Measurements from ENCODE around the gene SPARC.
"Not testable (repeated sequence)": the region's sequence is repeated elsewhere in the genome, so short reads cannot be mapped to it uniquely, and the experiment has no call there.

Gene SPARC, protein sequence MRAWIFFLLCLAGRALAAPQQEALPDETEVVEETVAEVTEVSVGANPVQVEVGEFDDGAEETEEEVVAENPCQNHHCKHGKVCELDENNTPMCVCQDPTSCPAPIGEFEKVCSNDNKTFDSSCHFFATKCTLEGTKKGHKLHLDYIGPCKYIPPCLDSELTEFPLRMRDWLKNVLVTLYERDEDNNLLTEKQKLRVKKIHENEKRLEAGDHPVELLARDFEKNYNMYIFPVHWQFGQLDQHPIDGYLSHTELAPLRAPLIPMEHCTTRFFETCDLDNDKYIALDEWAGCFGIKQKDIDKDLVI

DNA sequence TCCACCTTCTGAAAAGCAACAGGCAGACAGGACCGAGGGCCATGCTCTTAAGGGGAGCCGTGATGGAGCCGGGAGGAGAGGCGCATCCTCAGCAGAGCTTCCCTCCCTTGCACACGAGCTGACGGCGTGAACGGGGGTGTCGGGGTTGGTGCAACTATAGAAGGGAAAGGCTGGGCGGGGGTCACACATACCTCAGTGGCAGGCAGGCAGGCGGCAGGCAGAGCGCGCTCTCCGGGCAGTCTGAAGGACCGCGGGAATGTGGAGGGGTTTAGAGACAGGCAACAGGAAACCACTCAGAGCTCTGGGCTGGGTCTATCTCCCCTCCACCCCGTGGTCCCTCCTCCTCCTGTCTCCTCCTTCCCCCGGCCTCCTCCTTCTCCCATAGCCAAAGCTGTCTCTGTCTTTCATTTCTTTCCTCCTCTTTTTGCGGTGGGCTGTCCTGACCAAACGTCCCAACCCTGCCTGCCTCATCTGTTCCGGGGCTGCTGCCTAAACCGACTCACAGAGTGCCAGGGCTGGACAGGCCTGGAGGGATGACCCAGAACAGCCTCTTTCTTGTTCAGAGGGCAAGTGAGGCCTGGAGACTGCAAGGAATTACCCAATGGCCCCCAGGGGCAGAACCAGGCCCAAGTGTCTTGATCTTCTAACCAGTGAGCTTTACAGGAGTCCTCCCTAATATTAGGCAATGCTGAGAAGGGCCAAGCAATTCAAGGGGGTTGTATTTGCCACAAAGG is at the start of gene SPARC:
SPARC (minus strand) TSS at position 242 of the 734 bp plus-strand sequence. CDS start 10,727 bp downstream, outside the sequence.
- DNase-seq (ENCODE audit: low read depth), result peak; percentile 47

DNA sequence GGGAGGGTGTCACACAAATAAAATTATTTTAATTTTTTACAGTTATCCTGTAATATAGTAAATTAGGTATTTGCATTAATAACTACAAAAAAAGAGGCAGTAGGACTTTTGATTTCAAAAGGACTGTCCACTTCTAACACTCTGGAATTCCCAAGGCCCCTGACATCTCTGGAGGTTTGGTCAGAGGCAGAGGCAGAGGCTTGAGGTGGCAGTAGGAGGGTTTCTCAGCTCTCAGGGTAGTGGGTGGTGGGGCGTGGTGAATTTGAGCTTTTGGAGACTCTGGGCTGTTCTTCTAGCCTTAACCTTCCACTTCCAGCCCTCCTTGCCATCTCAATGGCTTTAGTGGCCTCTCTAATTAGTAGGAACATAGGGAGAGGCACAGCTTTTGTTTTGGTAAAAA is 48.9 kb upstream of the SPARC start:
- no peak for DNase-seq (ENCODE audit: low read depth)

DNA sequence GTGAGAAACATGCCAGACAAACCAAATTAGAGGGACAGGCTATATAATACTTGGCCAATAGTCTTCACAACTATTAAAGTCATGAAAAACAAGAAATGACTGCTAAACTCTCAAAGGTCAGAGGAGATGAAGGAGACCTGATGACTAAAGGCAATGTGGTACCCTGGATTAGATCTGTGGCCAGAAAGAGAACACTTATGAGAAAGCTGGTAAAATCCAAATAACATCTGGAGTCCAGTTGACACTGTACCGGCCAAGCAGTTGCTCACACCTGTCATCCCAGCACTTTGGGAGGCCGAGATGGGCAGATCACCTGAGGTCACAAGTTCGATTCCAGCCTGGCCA is 47.3 kb upstream of the SPARC start:
- DNase-seq (ENCODE audit: low read depth), result no peak

DNA sequence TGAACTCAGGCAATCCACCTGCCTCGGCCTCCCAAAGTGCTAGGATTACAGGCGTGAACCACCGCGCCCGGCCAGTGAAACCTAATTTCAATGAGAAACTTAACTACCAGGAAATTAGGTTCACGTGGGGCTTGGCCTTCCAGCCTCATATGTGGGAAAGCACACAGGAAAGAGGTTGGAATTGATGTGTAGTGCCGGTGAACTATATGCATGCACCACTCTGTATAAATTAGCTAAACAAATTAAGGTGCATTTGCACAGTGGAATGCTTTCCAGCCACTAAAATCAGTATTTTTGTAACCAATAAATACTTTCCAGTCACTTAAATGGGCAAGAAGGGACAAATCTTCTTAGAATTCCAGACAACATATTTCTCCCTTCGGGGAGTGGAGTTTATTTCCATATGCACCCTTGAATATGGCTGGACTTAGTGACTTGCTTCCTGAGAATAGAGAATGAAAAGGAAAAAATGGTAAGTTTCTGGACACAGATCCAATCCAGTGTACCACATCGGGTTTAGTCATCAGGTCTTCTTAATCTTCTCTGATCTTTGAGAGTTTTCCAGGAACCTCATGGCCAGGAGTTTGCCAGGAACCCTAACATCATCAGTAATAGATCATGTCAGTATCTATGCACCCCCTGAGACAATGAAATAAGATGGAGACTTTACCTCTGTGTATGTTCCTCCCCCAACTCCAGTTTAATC is 46.8 kb upstream of the SPARC start:
- no peak for DNase-seq (ENCODE audit: low read depth)

DNA sequence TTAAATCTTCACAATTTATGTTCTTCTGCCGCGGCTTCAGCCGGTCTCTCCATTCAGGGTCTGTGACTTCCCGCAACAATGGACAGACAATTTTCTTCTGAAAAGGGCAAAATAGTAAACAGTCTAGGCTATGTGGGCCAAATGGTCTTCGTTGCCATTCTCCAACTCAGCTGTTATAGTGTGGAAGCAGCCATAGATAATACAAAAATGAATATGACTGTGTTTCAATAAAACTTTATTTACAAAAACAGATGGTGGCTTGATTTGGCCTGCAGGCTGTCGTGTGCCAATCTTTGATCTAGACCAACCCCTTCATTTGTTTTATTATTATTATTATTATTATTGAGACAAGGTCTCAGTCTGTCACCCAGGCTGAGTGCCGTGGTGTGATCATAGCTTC is 43.7 kb upstream of the SPARC start:
- DNase-seq (ENCODE audit: low read depth), result no peak

DNA sequence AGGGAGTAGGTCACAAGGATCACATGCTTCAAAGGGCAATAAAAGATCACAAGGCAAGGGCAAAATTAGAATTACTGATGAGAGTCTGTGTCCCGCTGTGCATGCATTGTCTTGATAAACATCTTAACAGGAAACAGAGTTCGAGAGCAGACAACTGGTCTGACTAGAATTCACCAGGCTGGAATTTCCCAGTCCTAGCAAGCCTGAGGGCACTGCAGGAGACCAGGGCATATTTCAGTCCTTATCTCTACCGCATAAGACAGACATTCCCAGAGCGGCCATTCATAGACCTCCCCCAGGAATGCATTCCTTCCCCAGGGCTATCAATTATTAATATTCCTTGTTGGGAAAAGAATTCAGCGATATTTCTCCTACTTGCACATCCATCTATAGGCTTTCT is 42.9 kb upstream of the SPARC start:
- not testable (repeated sequence) for DNase-seq (ENCODE audit: low read depth)

DNA sequence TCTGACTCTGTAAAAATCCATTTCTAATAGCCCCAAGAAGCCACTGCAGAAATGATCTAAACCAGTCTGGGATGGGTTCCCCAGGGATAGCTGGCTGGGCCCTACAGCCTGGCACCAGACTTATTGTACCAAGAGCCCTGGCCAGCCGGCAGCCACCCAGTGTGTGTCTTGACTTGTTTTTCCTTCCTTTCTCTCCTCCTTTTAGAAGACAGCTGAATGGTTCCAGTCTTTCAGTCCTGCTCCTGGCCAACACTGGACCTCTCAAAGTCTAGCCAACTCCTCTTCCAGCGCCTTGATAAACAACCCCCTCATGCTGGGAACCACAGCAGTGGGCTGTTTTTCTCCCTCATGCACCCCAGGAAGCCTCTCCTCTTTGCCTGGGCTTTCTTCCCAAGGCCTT is 37.6 kb upstream of the SPARC start:
- DNase-seq (ENCODE audit: low read depth), result no peak

DNA sequence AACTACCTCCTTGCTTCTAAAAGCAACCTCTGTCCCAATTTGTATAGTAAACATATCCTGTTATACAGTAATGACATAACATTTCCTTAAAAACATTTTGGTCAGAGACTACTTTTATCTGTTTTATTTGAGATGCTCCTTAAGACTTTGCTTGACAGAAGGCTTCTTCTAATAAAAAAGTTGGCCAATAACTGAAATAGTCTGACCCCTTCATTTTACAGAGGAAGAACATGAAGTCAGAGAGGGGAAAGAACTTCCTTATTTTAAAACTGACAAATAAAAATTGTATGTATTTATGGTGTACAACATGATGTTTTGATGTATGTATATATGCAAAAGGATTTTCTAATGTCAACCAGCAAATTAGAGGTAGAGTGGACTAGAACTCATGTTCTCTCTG is 35.8 kb upstream of the SPARC start:
- DNase-seq (ENCODE audit: low read depth), result no peak

DNA sequence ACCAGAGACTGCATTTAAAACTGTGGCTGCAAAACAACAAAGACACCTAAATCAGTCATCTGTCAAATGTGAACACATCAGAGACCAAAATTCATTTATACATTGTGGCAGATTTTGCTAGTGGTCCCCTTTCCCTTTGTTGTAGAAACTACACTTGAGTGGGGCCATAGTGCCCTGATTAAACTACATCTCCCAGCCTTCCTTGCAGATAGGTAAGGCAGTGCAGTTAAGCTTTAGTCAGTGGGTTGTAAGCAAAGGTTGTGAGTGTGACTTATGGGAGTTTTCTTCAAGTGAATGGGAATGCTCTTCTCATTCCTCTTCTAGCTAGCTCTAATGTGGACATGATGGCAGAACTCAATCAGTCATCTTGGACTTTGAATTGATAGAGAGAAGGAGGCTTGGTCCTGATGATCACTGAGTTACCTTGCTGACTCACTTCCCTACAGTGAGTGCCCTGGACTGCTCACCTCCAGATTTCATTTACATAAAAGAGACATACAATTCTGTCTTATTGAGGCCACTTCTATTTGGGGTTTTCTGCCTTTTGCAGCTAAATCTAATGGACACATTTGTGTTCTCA is 35.2 kb upstream of the SPARC start:
- no peak for DNase-seq (ENCODE audit: low read depth)

DNA sequence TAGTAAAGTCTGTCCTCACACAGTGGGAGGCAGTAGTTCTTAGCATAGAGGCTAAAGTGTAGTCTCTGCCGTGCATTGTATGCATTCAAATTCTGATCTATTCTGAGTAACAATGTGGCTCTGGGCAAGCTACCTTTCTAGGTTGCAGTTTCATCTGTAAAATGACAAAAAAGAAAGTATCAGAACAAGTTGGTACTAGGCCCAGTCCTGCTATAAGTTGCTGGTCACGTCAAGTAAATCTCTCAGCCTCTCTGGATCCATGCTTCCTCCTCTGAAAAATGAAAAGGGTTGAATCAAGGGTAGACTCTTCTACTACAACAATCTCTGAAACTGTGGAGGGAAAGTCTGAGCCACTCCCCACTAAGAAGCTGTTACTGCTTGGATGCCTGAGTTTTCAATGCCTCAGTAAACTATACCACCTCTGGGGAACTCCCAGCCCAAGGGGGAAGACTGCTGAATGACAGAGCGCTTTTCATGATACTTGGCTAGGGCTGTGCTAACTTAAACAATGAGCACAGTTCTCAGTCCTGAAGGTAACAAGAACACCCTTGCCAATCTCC is 34.5 kb upstream of the SPARC start:
- DNase-seq (ENCODE audit: low read depth), result no peak

DNA sequence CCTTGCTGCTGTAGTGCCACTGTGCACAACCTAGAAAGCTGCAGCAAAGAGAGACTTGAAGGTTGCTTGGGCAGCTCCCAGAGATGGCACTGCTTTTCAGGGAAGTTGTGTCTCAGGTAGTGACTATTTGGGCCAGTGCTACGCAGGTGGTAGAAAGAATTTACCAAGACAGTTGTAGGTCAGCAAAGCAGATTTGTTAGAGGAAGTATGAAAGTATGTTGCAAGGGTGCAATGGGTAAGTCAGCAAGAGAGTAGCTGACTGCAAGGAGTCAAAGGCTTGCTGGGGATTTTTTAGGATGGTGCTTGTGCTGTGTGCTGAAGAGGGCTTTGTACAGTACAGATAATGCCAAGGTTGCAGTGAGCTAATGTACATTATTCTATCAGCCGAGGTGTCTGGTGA is 33.5 kb upstream of the SPARC start:
- no peak for DNase-seq (ENCODE audit: low read depth)

DNA sequence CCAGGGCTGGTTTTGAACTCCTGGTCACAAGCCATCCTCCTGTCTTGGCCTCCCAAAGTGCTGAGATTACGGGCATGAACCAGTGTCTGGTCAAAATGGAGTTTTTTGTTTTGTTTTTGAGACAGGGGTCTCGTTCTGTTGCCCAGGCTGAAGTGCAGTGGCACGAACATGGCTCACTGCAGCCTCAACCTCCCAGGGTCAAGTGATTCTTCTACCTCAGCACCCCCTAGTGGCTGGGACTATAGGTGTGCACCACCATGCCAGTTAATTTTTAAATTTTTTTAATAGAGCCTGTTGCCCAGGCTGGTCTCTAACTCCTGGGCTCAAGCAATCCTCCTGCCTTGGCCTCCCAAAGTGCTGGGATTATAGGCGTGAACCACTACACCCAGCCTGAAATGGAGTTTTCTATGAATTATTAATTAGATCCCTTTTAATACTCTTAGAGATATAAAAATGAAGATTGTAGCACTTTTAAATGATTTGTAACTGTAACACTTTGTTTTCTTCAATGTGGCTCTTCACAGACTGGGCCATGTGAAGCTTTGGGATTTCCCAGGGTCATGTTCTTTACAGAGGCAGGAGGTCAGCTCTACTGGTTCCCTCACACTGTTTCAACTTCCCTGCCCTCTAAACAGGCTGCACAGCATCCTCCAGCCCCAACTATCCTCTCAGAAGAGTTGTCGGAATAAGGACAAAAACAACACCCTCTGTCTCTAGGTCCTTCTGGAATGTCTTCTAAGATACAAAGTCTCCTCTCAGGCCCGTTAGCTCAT is 32.7 kb upstream of the SPARC start:
- DNase-seq (ENCODE audit: low read depth), result no peak

DNA sequence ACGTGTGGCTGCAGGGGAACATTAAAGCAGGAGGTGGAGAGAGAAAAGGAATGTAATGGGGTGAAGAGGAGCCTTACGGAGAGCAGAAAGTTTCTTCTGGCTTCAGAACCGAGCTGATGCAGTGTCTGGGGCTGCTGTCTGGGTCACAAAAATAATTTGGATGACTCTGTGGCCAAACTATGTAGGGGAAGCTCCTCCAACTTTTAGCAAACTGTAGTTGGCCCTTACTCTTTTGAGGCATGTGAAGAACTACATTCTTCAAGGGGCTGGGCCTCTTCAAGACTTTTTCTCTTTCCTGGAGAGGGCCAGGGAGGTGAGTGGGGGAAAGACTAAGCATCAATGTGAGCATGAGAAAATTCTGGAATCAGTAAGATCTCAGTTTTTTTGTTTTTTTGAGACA is 31.9 kb upstream of the SPARC start:
- no peak for DNase-seq (ENCODE audit: low read depth)

DNA sequence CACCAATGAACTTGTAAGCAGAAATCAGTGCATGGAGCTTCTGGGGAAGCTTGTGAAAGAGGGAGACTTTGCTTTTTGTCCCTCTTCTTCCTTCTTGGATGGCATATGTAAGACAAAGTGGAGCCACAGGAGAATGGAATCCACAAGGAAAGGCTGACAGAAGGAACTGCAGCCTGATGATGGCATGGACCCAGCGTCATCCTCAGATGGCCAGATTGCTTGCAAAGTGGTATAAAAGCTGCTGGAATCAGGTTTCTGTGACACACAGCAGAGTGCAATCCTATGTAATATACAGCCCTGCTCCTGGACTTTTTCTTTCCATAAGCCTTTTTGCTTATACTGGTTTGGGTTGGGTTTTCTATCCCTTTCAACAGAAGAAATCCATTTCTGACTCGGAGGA is 31.4 kb upstream of the SPARC start:
- DNase-seq (ENCODE audit: low read depth), result no peak

DNA sequence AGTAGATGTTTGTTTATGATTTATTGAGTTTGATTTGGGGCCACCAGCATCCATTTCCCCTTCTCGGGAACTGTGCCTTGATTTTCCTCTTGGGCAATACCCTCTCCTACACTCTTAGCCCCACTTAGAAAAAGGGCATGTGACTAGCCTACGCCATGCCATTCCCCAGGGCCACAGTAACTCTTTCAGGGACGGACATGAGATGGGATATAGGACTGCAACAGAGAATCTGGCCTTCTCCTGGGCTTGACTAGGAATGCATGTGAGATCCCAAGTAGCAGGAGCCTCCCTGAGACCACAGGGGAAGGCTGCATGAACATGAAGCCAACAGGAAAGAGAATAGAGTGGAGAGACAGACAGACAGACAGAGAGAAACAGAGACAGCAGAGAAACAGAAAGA is 30.7 kb upstream of the SPARC start:
- no peak for DNase-seq (ENCODE audit: low read depth)

DNA sequence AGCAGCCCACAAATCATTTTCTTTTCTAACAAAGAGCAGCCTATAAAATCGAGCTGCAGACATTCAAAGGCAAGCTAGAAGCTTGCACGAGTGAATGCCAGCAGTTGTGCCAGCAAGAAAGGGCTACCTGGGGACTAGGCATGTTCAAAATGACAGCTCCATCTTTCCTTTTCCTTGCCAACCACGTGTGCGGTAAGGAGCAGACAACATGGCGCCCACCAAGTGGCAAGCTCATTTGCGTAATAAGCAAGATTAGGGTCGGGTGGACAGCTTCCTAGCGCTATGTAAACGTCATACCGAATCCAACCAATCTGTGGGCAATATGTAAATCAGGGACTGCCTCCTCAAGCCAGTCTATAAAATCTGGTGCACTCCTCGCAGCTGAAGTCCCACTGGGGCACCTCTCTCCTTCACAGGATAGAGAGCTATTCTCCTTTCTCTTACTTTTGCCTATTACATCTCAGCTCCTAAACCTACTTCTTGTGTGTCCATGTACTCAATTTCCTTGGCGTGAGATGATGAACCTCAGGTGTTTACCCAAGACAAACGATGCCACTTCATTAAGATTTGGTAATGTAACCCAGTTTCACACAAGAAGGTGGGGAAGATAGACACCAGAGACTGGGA is 22.5 kb upstream of the SPARC start:
- no peak for DNase-seq (ENCODE audit: low read depth)

DNA sequence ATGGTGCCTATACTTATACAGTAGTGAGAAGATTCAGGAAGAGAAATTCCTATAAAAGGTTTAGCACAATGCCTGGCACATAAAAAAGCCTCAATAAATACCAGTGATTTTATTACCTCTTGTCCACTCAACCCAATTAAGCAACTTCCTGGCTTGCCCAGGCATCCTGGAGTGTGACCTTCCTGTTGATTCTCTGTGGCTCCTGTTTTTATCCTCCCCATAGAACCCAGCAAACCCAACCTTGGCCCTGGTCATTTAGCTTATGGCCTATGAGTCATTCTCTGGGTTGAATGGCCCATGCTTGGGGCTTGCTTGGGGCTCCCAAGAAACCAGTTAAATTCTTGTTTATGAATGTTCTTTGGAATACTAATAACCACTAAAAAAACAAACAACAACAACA is 21.4 kb upstream of the SPARC start:
- DNase-seq (ENCODE audit: low read depth), result no peak

DNA sequence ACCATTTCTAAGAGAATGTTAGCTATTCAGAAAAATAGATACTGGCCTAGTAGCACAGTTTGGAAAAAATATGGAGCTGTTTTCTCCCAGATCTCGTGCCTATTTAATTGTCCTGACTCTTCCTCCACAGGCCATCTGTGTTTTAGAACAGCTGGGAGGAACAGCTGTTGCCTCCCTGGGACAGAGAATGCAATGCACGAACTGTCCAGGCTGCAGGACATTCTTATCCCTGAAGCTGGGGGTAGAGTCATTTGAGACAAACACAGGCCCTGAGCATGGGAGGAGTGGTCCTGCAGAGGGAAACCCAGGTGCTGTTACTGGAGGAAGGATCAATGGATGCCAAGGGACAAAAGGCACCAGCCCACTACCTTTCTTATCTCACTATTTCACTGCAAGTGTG is 20.9 kb upstream of the SPARC start:
- no peak for DNase-seq (ENCODE audit: low read depth)

DNA sequence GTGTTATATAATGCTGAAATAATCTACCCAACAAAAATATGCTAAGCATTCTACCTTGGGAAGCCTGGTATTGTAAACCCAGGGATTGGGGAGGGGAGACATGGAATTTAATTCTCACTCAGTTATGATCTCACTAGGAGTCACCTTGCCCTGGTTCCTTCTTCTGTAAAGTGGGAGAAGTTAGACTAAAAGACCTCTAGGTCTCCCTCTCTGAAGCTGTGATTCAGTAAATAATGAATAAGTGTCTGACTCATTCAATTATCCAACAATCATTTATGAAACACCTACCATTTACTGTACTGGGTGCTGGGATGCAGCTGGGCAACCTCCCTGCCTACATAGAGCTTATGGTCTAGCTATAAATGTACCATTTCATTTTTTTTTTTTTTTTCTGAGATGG is 20.2 kb upstream of the SPARC start:
- no peak for DNase-seq (ENCODE audit: low read depth)

DNA sequence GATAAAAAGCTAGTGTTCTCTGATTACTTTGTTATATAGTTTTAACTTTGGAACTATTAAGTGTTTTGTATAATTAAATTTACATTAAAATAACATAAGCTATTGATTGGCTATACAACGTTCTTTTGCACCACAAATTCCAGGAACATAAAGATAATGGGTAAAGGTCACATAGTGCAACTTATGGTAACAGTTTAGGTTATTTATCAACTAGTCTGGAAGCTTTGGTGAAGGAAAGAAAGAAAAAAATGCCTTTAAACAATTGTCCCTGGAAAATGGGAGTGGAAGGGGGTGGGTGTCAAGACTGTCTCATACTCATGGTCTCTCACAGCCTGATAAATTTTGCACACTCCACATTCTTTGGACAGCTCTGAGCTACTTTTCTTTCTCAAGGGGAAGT is 17.1 kb upstream of the SPARC start:
- no peak for DNase-seq (ENCODE audit: low read depth)

DNA sequence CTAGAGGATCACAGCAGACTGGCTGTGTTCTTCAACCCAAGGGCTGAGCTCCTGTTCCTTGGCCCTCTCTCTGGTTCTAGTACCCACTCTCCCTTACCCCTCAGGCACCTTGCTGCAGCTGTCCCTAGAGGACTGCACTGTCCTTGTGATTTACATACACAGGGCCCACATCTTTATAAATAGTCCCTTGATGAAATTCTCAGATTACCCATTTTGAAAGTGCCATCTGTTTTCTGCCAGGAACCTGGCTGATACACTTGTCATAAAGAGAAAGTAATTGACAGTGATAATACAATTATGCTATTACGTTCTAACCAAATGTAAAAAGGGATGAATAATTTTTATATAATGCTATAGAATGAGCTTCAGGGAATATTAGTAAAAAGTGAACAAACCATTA is 16.5 kb upstream of the SPARC start:
- DNase-seq (ENCODE audit: low read depth), result no peak
